ENCODE data around the gene EXOC6B.

GRCh38 chr2:72135921-72136320, 689.9 kb downstream of the EXOC6B start:
- TF ChIP-seq CTCF (IDR thresholded peaks at IDR 0.05) (no peak), POLR2A (IDR thresholded peaks at IDR 0.05) (no peak)

Measured in heart left ventricle (tissue), 13 donors.